GM19372 (cell line): ENCODE measurements around the gene NONO.
A peak's percentile ranks its signal among the peaks of the same experiment; 100 is the strongest.
"Not testable (repeated sequence)": the region's sequence is repeated elsewhere in the genome, so short reads cannot be mapped to it uniquely, and the experiment has no call there.

Experiments
- ATAC-seq: cut with Tn5 transposase; IDR thresholded peaks from one replicate; pipeline ENCODE4 v1.9.1; 2021; ENCODE audit warnings: mild to moderate bottlenecking, low read depth, moderate library complexity; ENCODE audit not compliant: unreplicated experiment

NONO gene

DNA sequence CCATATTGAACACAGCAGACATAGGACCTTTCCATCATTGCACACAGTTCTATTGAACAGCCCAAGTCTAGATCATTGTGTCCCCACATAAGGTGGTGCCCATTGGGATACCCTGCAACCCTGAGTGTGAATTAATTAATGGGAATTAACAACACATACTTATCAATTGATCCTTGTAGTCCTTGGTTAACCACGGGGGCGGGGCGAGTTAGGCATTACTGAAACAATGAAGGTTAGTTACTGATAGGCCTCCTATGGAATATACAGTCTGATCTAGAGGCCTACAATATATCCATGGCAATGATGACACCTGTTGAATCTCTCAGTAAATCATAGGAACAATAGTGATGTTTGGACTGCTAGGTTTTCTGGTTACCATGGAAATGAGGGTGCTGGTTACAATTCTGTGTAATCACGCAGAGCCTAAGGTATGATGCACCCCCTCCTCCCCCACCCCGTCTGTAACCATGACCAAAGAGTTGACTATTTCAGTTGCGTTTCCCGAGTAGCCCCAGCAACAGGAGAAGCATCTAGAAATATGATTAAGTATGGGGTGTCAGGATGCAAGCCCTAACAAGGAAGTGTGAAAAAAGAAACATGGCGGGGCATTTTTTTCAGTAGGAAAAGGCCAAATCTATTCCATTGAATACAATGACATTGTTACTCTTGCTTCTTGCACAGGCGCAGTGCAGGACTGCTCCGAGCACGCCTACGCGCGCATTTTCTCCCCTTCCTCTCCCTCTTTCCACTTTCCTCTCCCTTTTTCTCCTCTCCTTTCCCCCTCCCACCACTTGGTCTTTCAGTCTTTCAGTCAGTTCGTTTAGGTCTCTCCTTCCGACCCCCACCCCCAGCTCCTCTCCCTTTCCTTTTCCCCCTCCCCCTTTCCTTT is 677 bp upstream of the NONO start:
- ATAC-seq, result peak; percentile 29

DNA sequence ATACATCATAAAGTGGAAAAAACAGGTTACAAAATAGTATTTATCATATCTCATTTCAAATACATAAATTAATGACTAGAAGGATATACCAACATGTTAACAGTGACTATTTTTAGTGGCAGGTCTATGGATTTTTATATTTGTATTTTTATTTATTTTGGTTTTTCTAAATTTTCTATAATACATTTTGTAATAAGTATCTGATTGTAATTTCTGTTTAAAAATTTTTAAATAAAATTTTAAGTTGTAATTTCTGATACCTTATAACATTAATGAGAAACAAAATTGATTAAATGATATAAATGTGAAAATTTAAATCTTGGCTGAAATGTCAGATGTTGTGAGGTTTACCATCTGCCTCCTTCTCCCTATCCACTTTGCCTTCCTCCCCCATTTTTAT is 2.5 kb downstream of the NONO start:
- ATAC-seq, result no peak

DNA sequence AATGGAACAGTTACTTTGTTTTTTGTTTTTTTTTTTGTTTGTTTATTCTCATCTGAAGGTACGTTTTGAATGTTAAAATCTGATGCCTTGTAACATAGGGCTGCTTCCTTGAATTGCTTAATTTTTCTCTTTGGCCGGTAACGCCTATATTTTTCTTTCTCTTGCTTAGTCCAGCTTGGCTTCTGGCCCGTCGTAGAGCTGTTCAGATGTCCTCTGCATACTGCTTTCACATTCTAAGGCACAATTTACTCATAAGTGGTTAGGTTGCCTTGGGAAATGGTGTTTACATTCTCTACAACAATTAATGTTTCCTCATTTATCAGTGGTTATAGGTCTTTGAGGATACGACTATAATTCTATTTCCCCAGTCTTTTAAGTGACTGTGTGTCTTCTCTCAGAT is 7.9 kb downstream of the NONO start:
- ATAC-seq, result no peak

DNA sequence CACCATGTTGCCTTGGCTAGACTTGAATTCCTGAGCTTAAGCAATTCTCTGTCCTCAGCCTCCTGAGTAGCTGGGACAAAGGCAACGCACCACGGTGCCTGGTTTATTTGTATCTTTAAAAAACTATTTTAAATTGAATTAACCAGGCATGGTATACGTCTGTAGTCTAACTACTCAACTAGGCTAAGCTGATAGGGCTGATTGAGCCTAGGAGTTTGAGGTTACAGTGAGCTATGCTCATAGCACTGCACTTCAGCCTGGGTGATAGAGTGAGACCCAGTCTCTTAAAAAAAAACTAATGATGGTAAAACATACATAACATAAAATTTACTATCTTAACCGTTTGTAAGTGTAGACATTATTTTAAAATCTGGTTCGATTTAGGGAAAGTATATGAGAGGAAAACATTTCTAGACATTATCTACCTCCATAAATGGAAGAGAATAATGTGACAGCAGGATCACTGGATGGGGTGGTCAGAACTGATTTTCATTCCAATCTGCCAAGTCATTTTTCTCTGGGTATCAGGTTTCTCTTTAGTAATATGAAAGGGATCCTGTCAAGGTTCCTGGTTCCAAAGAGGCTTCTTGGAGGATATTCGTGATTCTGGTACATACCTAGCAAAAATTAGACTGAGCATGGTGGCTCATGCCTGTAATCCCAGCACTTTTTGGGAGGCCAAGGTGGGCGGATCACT is 9.4 kb downstream of the NONO start:
- no peak for ATAC-seq

DNA sequence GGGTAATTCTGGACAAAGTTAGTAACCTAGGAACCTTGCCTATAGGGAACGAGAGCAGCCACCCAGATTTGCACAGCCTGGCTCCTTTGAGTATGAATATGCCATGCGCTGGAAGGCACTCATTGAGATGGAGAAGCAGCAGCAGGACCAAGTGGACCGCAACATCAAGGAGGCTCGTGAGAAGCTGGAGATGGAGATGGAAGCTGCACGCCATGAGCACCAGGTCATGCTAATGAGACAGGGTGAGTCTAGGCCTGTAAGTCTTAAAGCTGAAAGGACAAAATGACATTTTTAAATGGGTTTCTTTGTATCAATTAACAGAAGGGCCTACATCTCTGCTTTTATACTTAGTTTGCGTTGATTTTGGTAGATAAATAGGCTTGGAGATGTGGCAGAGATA is 13.4 kb downstream of the NONO start:
- ATAC-seq, result no peak

DNA sequence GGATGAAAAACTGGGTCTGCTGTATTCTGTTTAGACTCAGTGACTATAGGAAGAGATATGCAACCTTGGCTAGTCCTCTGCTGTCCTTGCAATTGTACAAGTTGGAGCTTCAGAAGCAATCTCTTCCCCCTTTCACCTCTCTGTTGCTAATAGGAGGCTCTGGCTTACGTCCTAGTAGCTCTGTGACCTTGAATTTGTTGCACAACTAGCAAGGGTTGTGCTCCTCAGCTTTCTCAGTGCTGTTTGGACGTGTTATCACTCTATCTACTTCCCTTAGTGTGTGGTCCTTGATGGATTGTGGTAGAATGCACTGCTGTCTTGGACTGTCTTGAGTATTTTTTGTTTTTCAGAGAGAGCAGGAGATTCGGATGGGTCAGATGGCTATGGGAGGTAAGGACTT is 14.7 kb downstream of the NONO start:
- no peak for ATAC-seq

DNA sequence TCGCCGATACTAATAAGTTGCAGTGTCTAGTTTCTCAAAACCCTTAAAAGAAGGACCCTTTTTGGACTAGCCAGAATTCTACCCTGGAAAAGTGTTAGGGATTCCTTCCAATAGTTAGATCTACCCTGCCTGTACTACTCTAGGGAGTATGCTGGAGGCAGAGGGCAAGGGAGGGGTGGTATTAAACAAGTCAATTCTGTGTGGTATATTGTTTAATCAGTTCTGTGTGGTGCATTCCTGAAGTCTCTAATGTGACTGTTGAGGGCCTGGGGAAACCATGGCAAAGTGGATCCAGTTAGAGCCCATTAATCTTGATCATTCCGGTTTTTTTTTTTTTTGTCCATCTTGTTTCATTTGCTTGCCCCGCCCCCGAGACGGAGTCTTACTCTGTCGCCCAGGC is 16.6 kb downstream of the NONO start:
- not testable (repeated sequence) for ATAC-seq

DNA sequence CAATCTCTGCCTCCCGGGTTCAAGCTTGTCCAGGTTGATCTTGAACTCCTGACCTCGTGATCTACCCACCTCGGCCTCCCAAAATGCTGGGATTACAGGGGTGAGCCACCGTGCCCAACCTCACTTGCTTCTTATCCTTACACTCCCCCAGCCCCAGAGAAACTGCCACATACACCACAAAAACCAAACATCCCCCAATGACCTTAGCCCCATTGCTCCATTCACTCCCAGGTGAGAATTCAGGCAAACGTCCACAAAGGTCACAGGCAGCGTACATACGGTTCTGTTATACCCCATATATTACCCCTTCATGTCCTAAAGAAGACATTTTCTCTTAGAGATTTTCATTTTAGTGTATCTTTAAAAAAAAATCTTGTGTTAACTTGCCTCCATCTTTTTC is 17.1 kb downstream of the NONO start:
- not testable (repeated sequence) for ATAC-seq

DNA sequence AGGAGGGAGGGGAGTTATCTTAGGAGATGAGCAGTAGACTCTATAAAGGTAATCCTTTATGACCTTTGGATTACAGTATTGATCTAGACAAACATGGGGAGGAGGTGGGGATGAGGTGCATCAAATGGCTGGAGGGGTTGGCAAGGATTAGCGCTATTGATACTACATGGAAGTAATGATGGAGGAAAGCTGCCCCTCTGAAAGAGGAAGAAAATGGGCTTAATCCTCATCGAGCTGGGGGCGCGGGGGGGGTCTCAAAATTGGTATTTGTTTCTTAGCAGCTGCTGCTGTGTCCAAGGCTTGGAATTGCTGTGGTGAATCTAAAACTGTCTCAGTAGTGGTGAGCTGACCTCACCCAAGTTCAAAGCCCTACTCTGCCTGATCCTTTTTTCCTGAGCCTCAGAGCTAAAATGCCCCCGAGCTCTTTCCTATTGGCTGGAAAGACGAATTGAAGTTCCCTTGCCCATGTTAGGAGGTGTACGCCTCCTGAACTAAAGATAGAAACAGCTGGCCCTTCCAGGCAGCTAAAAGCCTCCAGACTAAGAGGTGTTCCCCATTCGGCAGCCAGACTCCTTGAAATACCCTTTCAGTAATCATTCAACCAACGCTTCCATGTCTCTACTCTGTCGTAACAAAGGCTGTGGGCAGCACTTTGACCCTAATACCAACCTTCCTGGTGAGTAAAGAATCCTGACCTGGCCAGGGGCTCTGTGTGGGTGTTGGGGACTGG is 17.9 kb downstream of the NONO start, which contains the start of gene ITGB1BP2:
ITGB1BP2 (plus strand) TSS at position 556 of the 730 bp plus-strand sequence; CDS start at position 613, 57 bp downstream.
- ATAC-seq, result no peak

DNA sequence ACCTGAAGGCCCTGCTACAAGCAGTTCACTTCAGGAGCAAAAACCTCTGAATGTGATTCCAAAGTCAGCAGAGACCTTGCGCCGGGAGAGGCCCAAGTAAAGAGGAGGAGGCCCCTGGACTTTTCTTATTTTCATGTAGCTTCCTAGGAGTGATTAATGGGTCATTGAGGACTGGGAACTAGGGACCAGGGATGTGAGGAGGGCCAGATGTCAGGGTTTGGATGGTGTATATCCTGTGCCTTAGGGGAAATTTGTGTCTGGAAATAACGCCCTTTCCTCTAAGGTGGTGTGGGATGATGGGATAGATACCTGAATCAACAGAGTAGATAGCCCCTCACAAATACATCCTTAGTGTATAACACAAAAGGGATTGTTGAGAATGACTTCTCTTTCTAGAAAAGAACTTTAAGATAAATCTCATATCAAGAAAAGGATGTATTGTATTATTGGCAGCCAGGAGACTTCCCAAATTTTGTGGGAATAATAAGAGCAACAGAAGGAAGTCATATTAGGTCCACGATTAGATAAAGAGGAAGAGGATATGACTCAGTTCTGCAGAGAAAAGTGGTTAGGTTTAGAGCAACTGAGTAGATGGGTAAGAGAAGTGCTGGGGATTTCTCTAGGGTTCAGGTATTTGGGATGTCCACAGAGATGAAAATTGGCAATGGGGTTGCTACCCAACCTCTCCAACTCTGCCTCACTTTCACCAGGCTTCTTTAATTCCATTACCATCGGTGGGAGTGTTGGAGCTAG is 19.2 kb downstream of the NONO start:
- no peak for ATAC-seq

DNA sequence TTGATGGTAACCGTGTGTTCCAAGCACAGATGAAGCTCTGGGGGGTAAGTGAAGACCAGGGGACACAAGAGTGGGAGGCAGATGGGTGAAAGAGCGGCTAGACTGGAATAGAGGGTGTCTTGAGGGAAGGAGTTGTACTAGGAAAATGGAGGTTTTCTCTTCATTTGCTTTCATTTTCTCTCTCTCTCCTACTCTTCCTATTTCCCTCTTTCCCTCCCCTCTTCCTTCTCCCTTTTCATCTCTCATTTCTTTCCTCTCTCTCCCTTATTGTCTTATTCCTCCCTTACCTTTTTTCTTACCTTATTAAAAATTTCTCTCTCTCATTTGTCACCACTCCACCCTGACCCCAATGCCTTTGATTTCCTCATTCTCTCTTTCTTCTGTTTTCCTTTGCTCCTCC is 21.1 kb downstream of the NONO start:
- ATAC-seq, result no peak

DNA sequence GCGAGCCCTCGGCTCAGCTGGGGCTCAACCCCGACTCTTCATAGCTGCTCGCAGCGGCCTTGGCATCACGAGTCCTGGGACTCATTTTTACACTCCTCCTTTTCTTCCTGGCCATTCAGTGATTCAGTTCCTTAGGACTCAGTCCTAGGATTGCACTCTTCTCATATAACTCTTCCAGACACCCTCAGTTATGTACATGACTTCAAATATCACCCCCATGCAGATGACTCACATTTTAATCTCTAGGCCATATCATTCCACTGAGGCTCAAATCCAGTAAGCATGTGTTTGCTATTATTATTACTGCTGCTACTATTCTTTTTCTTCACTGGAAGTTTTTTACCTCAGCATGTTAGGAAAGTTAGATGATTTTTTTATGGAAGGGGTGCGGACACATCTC is 32.5 kb downstream of the NONO start:
- ATAC-seq, result no peak

DNA sequence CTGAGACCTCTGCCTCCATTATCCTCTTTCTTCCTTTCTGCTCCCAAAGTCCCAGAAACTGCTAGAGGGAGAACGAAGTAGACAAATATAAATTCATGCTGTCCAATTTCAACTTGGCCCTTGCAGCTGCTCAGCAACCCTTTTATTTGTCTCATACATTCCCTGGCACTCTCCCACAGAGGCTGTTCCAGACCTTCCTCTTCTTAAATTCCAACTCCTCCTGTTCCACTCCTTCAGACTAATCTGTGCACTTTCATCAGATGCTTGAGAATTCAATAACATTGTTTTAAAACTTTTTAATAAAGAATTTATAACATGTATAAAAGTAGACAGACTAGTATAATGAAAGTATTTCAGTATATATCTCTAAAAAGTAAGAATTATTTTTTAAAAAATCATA is 33.5 kb downstream of the NONO start:
- not testable (repeated sequence) for ATAC-seq

DNA sequence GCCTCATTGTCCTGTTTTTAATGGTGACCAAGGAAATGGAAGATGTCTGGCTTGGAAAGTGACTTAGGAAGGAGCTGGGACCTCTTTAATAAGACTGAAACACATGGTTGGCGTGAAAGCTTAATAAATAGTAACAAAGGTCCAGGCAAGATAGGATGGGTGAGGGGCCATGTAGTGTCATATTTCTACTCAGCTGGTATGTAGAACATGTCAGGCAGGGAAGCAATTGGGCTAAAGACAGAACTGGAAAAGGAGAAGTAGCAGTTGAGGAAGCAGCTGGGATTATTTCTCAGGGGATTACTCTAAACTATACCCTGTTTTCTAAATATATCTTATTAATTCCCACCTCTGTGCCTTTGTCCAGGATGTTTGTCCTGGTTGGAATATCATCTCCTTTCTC is 36.7 kb downstream of the NONO start:
- no peak for ATAC-seq

DNA sequence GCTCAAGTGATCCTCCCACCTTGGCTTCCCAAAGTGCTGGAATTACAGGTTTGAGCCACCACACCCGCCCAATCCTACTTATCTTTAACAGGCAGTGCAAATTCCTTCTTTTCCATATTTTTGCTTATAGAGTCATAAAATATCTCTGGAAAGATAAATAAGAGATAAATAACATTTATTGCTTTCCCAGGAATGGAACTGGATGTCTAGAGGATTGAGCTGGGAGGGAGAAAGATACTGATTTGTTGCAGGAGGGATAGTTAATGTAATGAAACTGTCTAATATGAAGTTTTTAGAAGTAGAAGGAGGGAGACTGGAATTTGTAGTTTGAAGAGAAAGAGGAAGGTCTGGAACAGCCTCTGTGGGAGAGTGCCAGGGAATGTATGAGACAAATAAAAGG is 38.3 kb downstream of the NONO start:
- ATAC-seq, result no peak

DNA sequence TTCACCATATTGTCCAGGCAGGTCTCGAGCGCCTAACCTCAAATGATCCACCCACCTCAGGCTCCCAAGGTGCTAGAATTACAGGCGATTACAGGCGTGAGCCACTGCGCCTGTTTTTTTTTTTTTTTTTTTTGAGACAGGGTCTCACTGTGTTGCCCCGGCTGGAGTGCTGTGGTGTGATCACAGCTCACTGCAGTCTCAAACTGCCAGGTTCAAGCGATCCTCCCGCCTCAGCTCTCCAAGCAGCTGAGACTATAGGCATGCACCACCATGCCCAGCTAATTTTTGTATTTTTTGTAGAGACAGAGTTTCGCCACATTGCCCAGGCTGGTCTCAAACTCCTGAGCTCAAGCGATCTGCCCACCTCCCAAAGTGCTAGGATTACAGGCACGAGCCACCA is 41.0 kb downstream of the NONO start:
- not testable (repeated sequence) for ATAC-seq

DNA sequence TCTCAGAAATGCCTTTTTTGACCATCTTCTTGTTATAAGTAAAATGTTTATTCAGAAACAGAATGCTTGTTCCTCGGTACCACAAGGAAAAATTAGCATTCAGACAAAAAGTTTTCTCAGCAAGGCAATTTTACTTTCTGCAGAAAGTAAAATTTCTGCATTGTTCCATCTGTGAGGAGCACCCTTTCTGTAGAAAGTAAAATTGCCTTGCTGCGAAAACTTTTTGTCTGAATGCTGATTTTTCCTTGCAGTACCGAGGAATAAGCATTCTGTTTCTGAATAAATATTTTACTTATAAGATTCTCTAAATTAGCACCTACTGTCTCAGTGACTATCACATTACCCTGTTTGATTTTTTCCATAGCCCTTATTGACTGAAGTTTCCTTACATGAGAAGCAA is 43.0 kb downstream of the NONO start:
- ATAC-seq, result no peak

DNA sequence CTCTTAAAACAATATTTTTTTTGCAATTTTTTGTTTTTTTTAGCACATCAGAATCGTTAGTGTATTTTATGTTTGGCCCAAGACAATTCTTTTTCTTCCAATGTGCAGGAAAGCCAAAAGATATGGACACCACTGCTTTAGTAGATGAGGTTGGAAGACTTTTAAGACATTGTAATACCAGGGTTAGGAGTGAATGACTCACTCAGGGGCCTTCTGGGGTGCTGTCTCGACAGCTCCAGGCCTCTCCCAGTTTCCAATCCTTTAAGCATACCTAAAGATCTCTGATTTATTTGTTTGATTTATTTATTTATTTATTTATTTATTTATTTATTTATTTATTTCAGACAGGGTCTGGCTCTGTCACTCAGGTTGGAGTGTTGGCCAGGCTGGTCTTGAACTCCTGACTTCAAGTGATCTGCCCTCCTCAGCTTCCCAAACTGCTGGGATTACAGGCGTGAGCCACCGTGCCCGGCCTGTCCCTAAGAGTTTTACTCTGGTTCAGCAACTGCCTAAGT is 65.8 kb downstream of the NONO start:
- not testable (repeated sequence) for ATAC-seq

DNA sequence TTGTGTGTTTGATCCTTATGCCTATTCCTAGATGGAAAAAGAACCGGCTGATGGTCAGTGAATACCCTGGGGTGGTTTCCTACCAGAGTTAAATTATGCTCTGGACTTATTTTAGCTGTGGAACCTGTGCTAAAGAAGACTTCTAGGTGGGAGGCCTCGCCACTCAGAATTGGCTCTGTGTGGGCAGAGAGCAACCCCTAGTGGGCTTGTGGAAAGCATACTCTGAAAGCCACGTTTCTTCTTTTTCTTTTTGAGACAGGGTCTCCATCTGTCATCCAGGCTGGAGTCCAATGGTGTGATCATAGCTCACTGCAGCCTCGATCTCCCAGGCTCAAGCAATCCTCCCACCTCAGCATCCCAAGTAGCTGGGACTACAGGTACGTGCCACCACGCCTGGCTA is 66.4 kb downstream of the NONO start:
- ATAC-seq, result not testable (repeated sequence)
